22Rv1 (cell line): ENCODE data around the gene FHIP1A.

ENCODE experiments used
- ZFX ChIP-seq: fragments of 450-650 bp; IDR thresholded peaks from 2 replicates; pipeline ENCODE4 v1.6.1; 2017; ENCODE audit warnings: antibody characterized with exemption, borderline replicate concordance
- TF ChIP-seq, protein P1 (sequence below): fragments of 450-650 bp; IDR thresholded peaks from 2 replicates; pipeline ENCODE4 v1.5.1; 2017; ENCODE audit warnings: mild to moderate bottlenecking

DNA sequence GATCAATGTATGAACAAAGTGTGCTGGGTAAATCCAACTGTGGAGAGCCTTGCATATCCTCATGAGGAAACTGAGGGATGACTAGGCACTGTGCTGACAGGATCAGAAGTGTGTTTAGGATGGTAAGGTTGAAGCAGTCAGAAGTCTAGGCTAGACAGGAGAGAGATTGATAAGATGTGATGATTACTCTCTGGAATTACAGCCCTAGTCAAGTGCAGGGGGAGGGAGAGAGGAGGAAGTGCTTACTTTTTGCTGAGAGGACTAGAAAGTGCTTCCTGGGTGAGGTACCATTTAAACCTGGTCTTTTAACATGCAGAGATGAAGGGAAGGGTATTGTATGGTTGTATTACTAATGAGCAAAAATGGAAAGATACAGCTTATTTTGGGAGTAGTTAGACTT lies 23.7 kb downstream of the FHIP1A start:
- TF ChIP-seq, protein P1, sequence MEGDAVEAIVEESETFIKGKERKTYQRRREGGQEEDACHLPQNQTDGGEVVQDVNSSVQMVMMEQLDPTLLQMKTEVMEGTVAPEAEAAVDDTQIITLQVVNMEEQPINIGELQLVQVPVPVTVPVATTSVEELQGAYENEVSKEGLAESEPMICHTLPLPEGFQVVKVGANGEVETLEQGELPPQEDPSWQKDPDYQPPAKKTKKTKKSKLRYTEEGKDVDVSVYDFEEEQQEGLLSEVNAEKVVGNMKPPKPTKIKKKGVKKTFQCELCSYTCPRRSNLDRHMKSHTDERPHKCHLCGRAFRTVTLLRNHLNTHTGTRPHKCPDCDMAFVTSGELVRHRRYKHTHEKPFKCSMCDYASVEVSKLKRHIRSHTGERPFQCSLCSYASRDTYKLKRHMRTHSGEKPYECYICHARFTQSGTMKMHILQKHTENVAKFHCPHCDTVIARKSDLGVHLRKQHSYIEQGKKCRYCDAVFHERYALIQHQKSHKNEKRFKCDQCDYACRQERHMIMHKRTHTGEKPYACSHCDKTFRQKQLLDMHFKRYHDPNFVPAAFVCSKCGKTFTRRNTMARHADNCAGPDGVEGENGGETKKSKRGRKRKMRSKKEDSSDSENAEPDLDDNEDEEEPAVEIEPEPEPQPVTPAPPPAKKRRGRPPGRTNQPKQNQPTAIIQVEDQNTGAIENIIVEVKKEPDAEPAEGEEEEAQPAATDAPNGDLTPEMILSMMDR = no peak
- no peak for TF ChIP-seq ZFX
